GM21786 (cell line): Measurements from ENCODE around the gene ADAMTS3.
A peak's percentile ranks its signal among the peaks of the same experiment; 100 is the strongest.

Source experiments
- ATAC-seq: cut with Tn5 transposase; IDR thresholded peaks from one replicate; pipeline ENCODE4 v1.9.1; 2021; ENCODE audit not compliant: unreplicated experiment

The ADAMTS3 gene

DNA sequence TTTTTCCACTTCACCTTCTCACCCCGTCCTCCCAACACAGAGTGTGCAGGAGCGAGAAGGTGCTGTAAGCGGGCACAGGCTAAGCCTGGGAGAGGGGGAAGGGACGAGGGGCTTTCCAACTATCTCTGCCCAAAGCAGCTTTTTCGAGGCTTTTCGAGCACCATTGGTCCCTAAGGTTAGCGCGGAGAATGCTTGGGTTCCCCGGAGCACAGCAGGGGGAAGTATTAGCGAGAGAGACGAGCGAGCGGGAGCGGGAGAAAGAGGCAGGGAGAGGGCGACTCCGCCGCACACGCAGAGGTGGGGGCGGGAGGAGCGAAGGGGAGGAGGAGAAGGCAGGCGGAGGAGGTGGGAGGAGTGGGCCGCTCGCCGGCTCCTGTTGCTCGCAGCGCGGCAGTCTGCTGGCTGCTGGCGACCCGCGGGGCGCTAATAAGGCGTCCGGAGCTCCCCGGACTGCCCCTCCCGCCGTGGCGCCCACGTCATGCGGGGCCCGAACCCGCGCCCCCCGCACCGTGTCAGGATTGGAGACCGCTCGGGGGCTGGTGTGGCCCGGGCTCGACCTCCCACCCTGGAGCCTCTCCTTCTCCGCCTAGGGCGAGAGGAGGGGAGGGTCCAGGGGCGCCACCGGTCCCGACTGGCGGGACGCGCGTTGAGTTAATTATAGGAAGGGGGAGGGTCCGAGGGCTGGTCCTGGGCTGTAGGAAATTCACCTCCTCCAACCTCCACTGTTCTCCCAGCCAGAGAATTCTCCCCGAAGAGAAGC, at the start of gene ADAMTS3:
ADAMTS3 (minus strand) TSS at position 263 of the 760 bp plus-strand sequence. CDS start 459 bp downstream, outside the sequence.
- ATAC-seq = no peak

DNA sequence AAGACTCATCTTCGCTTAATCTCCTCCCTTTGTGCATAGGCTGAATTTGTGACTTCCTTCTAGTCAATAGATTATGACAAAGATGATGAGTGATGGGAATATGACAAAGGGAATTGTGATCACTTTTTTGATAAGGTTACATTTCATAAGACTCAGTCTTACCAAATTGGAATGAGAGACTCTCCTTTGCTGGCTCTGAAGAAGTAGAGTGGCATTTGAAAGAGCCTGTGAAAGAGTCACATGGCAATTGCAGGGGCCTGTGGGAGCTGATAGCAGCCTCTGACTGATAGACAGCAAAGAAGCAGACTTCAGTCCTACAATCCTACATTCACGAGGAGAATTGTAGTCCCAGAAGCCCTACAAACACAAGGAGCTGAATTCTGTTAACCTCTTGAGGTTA, 44.9 kb upstream of the ADAMTS3 start:
- no peak for ATAC-seq

DNA sequence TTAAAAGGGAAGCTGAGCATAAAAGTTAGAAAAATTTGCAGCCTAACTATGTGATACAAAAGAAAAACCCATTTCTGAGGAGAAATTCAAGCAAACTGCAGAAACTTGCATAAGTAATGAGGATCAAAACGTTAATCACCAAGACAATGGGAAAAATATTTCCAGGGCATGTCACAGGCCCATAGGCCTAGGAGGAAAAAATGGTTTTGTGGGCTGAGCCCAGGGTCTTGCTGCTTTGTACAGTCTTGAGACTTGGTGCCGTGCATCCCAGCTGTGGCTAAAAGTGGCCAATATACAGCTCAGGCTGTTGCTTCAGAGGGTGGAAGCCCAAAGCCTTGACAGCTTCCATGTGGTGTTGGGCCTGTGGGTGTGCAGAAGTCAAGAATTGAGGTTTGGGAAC, 37.7 kb upstream of the ADAMTS3 start:
- ATAC-seq = no peak

DNA sequence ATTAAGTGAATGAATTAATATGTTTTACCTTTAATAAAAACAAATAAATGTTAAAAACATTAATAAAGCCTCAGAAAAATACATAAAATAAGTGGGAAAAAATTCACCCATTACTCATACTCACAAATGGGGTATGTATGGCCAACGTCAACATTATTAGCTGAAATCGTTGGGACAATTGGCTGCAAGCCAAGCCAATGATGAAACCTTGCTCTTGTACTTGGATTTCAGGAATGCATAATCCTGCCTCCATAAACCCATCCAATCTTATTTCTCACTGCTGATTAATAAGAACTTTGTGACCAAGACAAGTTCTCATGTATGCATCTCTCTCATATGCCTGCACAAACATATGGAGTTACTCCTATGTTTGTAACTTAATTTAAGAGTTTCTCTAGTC, 35.3 kb upstream of the ADAMTS3 start:
- ATAC-seq = no peak

DNA sequence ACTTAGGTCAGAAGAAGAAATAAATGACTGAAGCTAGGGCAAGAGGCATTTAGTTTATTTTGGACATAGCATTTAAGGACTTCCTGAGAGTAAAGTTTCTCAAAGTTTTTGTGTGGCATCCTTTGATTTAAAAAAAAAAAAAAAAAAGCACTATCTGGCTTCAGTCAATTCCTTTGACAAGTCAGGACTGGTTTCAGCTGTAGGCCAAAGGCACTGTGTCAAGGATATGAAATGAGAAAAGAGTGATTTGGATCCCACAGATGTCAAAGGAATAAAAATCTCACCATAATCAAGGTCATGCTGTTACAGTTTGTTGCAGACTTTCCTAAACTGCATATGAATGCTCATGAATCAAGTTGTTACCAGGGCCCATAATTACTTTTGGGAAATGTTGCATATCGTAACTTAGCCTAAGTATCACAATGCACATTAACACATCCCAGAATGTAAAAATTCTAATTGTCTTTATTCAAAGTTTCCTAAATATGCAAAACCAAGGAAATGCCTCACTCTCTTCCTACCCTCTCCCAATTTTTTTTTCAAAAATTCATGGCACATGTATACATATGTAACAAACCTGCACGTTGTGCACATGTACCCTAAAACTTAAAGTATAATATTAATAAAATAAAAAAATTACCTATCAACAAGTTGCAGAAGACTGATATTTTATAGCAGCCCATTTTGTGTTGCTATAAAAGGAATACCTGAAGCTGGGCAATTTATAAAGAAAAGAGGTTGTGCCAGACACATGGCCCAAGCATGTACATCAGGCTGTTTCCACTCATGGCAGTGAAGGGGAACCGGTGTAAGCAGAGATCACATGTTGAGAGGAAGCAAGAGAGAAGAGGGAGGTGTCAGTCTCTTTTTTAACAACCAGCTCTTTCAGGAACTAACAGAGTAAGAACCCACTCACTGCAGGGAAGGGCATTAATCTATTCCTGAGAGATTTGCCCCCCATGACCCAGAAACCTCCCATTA, 33.7 kb upstream of the ADAMTS3 start:
- no peak for ATAC-seq

DNA sequence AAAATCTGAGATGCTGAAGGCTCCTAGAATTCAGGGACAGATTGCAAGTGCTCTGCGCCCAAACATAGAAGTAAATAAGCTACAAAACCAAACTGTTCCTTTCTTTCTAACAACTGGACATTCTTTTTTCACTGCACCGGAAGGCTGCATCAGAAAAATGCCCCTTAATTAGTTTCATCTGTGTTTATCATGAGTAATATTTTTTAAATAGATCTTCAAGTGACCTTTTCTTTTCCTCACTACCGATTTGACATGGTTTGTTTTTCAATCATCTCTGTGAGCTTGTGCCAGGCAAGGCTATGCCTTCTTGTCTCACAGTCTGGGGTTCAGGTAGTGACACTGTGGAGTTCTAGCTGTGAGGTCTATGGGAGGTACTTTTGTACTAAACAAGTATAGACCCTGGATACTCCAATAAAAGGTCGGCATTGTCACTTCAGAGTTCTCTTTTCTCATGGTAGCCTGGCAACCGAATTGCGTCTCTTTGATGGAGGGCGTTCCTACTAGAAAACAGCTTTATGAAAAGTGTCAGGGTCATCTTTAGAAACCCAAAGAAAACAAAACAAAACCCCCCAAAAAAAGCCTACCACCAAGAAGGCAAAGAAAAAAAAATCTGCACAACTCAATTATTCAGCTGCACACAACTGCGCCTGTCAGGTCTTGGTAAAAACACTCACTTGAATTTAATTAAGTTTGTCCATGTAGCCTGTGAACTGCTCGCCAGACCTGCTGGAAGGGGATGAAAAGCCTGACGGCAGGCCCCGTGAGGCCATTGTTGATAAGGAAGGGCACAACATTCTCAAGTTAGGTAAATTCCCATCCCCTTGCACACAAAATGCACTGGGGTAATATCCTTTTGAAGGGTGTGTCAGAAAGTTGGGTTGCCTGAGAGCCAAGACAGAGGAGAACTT, 22.8 kb upstream of the ADAMTS3 start:
- no peak for ATAC-seq

DNA sequence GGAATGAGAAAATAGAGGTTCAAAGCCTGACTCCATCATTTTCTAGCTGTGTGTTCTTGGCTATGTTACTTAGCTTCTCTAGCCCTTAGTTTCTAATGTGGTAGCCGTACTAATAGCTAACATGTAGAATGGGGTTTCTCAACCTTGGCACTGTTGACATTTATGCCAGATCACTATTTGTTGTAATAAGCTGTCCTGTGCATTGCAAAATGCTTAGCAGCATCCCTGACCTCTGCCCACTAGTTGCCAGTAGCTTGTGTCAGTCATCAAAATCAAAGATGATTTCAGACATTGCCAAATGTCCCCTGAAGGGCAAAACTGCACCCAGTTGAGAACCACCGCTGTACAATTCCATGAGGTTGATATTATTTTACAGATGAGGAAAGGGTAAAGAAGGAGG, 18.3 kb upstream of the ADAMTS3 start:
- ATAC-seq = no peak

DNA sequence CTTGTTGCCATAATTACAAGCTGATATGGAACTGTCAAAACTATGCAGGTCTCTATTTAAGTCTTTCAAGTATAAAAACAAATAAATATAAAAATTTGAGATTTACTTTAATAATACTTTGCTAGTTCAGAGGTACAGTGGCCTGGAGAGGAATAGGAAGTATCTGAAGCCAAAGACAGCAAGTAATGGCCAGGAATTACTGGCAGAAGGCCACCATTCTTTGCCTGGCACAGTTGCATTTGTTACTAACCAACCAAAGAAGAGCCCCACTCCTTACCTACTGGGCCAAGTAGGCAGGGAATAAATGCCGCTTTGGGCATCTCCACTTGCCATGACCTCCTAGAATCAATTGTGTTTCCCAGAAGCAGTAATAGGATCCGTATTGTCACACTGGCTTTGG, 13.8 kb upstream of the ADAMTS3 start:
- ATAC-seq = no peak

DNA sequence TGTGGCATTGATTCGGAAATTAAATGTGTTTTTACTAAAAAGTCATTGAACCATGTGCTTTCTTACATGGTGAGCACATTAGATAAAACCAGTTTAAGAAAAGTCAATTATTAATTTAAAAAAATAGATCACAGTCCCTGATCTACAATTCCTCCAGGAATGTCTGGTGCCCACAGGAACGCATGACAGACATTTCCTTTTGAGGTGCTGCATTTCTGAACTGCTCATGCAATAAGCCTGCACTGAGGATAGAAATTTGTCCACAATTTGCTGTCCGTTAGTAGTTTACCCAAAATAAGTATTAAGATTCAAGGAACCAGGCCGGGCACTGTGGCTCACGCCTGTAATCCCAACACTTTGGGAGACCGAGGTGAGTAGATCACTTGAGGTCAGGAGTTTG, 8.2 kb upstream of the ADAMTS3 start:
- no peak for ATAC-seq

DNA sequence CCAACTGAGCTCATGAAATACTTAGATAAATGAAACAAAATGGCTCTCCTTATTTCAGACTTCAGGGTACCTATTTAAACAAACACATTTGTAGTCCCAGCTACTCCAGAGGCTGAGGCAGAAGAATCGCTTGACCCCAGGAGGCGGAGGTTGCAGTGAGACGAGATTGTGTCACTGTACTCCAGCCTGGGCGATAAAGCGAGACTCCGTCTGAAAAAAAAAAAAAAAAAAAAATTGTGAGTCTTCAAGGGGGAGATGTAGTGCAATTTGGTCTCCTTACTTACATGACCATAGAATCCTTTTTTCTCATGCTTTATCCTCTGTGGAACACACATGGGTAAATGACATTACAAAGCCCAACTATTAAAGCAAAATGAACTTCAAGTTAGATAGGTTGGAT, 2.3 kb upstream of the ADAMTS3 start:
- ATAC-seq = no peak

DNA sequence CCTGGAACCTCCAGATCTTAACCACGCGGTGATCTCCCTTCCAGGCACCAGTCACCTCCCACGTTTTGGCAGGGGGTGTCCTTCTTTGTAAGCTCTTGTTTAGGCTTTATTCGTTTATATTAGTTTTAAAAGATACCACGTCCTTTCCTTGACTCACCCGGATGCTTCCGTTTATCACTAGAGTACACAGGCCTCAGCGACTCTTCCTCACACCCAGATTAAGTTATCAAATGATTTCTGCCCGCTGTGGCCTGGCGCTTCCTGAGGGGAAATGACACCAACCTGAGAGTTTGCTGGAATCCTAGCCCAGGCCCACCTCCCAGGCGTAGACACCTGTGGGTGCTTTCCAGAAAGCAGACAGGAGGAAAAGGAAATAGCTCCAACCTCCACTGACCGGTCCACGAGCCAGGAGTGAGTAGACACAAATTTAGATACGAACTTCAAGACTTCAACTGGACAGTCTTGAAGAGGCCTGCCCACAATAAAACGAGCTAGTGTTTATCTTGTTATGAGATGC, 756 bp upstream of the ADAMTS3 start:
- ATAC-seq = no peak

DNA sequence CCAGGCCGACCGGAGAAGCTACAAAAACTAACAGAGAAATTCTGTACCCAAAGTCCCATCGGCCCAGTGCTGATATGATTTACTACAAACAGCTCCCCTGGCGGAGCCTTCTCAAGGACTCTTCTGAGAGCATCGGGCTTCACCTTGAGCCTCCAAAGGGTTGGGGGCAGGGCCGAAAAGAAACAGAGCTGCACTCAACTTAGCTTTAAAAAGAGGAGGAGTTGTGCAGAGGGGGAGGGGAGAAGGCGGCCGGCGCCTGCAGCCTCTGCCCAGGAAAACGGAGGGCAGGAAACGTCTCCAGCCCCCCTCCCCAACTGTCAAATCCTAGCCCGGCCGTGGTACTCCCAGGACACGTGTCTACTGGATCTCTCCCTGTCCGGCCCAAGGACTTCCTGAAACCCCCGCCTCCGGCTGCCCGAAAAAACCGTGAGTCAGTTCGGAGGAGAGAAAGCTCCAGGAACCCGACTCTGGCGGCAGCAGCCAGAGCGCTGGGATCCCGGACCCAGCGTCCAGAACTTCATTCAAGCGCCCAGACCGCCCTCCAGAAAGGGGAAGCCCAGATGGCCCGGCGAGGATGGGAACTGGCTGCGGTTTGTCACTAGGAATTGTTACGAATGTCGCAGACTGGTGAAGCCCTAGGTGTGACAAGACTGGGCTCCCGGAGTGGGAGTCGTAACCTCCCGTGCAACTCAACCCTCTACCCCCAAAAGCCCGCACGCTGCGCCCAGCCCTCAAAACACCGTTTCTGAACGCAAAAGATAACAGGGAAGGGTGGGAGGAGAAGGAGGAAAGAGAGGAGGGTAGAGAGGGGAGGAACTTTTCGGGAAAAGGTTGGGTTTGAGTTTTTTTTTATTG, 973 bp downstream of the ADAMTS3 start:
- ATAC-seq = peak; percentile 36

DNA sequence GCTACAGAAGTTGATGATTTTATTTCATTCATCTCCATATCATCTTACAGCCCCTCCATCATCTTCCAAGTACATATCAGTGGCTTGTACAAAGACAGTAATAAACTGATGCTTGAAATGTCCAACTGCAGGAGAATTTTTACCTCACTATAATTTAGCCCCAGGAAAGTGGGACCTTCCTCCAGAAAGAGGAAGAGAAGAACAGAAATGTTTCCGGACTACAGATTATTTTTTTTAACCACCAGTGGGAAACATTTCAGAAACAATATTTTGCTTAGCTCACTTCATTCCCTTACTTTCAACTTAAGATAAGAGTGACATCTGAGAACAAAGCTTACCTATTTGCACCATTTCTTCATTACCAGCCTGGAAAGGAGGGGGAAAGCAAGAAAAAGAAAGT, 2.0 kb downstream of the ADAMTS3 start:
- no peak for ATAC-seq

DNA sequence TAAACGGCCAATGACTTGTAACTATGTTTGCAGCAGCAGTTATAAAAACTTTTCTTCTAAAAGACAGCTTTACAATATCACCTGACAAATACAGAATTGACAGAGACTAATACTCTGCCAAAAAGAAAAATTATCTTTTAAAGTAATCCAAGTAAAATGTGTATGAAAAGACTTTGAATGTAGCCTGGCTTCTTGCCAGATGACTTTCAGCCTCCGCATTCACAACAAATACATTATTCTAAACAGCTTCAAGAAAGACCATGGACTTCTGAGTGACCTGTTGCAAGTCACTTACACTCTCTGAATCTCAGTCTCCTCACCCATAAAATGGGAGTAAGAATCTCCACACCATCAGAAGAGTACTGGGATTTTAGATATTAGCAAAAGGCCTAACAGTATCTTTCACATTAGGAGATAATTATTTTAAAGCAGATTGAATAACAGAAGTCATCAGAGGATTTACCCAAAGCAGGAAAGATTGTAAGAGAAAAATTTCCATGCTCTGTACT, 2.5 kb downstream of the ADAMTS3 start:
- no peak for ATAC-seq

DNA sequence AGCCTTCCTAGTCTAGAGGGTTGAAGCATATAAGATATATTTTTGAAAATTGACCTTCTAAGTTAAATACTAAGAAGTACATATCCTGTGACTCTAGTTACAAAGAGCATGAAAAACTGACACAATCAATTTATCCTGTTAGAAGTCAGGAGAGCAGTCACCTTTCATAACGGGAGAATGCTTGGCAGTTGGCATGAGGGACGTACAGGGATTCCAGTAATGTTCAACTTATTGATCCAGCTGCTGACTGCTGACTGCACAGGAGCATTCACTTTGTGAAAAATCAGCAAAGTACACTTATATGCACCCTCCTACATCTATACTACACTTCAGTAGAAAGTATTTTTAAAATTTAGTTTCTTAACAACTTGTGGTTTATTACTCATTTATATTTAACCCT, 4.2 kb downstream of the ADAMTS3 start:
- no peak for ATAC-seq

DNA sequence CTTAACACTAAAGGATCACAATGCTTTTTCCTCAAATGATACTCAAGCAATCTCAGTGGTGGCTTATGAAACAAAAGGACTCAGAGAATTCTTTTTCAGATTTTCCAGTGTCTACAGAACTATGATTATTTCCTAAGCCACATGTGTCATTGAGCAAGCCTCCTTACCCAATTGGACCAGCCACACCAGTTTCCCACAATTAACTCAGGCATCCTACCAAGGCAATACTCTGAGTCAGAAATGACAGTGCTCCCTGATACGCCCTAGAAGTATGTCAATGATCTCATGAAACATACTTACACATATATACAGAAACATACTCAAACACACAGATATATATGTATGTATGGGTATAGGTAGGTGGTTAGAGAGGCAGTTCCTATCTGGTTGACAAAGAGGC, 4.8 kb downstream of the ADAMTS3 start:
- ATAC-seq = no peak

DNA sequence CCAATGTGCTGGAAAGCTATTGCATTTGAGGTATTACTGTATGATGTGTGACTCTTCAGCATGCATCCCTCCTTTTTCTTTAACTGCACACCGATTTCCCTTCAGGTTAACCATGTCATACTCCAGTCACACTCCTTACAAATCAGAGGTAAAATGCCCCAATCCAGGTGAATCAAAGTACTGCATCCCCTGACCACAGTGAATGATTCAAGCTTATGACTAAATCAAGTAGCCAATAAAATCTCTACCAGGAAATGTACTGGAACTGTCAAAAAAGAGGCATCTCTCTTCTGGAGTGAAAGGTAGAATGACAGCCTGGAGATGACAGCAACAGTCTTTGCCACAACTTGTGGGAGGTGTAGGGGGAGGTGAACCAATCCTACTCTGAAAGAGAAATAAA, 10.4 kb downstream of the ADAMTS3 start:
- no peak for ATAC-seq

DNA sequence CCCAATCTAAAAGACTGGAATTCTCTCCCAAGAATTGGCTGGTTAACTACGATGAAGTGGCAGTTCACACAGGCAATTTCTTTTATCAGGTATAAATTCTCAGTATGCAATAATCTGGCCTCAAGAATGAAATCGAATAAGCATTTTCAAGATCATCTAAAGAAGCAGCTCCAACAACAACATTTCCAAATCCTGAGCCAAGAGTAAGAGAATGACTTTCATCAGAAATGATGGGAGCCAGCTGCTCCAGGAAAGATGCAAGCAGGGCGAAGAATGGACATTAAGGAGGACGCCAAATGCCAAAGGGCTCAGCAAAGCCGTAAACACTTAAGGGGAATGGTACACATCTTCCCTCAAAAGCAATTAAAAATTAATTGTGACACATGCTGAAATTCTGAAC, 12.0 kb downstream of the ADAMTS3 start:
- ATAC-seq = no peak

DNA sequence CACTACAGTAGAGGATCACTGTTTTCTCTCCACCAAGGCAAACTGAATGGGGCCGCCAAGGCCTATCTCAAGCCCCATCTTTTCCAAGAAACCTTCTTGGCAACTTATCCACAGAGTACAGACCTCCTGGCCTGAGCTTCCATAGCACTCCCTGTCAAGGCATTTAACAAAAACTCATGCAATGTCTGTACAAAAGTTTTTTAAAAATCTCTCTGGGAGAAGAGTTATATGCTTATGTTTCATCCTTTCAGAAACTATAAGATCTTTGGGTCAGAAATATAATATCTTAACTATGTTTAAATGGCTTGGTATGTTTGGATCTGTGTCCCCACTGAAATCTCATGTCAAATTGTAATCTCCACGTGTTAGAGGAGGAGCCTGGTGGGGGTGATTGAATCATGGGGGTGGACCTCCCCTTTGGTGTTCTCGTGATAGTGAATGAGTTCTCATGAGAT, 13.6 kb downstream of the ADAMTS3 start:
- no peak for ATAC-seq
